Ureter (tissue), 1 donor: Measurements from ENCODE around the gene PHAF1. TPM values are rescaled to one million over a fixed set of nuclear protein-coding genes. Genes with fewer than 3 reads are reported as not detected.
A peak's percentile ranks its signal among the peaks of the same experiment; 100 is the strongest.

Source experiments
- DNase-seq: peaks from one replicate; pipeline ENCODE4 v3.0.0-alpha.2; 2020; ENCODE audit warnings: low spot score
- total RNA-seq: library from RNA; stranded (reverse); gene quantifications from one replicate; pipeline ENCODE4 v1.2.4, GENCODE V29; 2023
- donor health status: DM: yes; HTN: yes; CAD: no.

PHAF1 gene
- total RNA-seq, 1 donor from 2014 or later: 19.4 TPM

- no peak for DNase-seq
These were observed 37.8 kb downstream of the PHAF1 start for GRCh38 chr16:67147437-67148140.

DNA sequence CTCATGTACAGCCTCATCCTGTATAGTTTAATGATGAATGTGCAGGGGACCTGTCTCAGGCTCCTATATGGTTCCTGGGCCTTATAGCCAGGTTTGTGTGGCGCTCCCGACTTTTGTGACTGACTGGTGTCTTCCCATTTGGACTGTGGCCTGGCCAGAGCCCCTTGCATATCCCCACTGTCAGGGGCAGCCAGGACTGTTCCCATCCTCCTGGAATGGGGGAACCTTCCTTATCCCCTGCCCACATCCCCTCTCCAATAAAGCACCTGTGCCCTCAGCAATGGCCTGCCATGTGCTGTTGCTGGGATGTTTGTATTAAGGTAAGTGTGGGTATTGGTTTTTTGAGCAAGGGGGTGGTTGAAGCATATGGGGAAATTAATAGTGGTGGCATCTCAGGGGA is 38.5 kb downstream of the PHAF1 start:
- DNase-seq: no peak

- DNase-seq: no peak
These were observed 39.0 kb downstream of the PHAF1 start for GRCh38 chr16:67148656-67149275.

DNA sequence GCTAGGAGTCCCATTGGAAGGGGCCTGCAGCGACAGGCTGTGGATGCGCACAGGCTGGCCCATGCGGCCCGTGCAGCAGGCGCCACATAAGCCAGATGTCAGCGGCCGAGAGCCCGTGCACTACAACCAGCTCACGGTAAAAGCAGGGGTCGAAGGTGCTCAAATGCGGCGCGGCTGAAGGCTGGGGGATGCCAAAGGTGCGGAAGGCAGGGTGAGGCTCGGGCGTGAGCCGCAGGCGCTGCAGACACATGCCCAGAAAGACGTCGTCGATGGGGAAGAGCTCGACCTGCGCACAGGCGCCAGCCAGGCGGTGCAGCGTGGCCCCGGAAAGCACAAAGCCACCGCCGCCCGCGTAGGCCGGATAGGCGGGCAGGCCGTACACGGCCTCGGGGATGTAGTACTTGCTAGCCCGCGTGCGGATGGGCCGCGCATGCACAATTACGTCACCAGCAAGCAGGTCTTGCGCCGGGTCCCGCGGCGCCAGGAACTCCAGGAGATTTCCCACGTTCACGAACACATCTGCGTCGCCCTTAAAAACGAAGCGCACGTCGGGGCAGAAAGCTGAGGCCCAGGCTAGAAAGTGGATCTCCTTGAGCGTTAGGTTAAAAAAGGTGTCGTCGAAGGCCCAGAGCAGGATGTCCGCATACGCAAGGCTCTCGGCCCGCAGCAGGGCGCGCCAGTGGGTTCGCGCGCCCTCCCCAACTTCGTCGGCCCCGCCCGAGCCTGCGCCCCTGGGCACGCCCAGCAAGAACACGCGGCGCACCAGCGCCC is 39.7 kb downstream of the PHAF1 start:
- DNase-seq: no peak

DNA sequence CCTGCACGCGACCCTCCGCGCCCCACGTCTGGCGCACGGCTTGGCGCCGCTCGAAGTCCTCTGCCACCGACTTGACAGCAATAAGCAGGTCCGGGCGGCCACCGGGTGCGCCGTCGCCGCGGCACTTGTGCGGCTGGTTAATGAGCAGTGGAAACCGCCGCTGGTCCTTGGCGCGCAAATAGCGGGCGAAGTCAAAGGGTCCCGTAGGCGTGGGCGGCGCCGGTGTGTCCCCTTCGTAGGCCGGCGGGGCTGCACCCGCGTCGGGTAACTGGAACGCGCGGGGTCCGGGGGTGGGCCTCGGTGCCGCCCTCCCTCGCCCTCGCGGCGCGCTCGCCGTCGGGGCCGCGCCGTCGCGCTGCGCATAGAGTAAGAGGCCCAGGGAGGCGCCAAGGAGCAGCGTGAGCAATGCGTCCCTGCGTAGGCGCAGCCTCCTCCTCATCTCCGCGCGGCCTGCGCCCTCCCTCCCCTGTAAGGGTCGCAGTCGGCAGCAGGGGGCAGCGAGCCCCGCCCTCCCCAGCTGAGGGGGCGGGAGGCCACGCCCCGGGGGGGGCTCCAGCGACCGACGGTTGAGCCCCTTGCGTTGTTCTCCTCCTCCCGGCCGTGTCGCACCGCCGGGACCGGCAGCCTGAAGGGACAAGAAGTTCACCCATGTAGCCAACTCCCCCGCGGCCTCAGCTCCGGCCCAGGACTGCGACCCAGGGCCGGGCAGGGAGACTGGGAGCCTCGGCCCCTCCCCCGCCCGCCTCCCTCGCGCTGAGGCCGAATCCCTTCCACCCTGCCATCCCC is 40.5 kb downstream of the PHAF1 start:
- no peak for DNase-seq

DNA sequence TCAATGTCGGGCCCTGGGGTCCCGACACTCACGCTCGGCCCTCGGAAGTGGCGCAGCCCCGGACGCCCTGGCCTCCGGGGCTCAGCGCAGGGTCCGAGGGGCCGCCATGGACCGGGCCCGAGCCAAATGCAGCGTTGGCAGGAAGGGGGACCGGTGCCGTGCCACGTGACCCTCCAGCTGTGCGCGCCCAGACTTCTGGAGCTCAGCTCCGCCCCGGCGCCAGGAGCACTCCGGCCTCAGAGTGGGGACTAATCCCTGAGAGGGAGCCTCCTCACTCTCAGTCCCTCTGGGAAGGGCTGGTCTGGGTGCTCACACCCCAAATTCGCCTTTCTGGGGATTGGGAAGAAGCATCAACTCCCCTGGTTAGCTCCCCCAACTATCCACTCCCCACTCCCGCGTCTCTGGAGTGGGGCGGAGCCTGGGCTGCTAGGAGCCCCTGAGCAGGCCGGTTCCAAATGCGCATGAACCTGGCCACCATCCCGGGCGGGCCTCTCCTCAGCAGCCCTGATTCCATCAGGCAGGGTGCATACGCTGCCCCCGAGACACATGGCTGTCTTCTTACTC is 41.2 kb downstream of the PHAF1 start, which contains the start of gene B3GNT9:
TSS of gene B3GNT9 (minus strand) at position 166 of the 564 bp plus-strand sequence. CDS start 513 bp downstream, outside the sequence.
- DNase-seq: peak; percentile 80

DNA sequence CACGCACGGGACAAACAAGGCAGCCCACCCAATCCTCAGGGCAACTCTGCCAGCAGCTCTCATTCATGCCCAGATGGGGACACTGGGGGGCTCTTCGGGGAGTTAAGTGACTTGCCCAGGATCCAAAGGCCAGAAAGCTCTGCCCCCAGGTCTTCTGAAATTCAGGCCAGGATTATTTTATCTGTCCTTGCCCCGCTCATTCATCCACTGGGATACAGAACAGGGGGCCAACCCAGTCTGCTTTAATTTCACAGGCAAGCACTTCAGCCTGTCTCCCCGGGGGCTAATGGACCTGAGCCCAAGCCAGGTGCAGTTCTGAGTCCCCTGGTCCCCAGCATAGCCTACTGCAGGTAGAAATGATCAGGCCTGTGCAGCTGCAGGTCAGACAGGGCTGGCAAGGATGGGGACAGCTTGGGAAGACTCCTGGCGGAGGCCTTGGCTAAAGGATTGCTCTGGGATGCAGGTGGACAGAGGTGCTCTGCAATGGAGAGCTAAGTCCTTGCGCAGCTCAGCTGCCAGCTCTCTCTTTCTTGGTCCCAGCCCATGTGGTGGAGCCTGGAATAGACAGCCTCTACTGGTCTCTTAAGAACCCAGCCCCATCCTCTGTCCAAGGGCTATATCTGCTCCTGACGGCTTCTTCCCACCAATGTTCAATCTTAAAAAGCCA is 41.8 kb downstream of the PHAF1 start:
- DNase-seq: no peak

DNA sequence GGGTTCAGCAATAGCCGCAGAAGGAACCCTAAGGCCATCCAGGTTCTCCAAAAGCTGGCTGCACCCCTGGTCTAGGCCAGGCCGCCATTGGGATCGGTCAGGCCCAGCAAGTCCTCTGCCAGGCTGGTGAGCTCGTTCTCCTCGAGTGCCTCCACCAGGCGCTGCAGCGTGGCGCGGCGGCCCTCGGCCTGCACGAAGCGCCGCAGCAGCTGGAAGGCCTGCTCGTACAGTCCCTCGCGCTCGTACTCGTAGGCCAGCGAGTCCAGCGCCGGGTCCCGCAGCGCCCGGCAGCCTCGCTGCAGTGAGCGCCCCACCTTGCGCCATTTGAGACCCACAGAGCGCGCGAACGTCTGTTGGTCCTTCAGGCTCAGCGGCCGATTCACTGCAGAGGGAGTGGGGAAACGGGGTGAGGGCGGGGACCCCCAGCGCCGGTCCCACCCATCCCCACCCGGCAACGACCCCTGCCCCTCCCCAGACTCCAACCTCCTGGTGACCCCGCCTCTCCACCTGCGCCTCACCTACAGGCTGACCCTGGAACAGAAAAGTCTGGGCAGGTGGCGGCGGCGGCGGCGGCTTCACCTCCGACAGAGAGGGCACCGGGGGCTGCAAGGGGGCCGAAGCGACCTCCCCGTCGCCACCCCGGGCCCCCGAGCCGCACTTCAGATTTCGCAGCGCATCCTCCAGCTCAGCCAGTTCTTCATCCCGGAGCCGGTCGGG is 45.0 kb downstream of the PHAF1 start:
- no peak for DNase-seq

- DNase-seq: no peak
These were observed 45.8 kb downstream of the PHAF1 start for GRCh38 chr16:67155295-67156142.

- DNase-seq: no peak
These were observed 46.6 kb downstream of the PHAF1 start for GRCh38 chr16:67156143-67156844.

GRCh38 chr16:67157106-67157748 is 47.5 kb downstream of the PHAF1 start:
- no peak for DNase-seq

DNA sequence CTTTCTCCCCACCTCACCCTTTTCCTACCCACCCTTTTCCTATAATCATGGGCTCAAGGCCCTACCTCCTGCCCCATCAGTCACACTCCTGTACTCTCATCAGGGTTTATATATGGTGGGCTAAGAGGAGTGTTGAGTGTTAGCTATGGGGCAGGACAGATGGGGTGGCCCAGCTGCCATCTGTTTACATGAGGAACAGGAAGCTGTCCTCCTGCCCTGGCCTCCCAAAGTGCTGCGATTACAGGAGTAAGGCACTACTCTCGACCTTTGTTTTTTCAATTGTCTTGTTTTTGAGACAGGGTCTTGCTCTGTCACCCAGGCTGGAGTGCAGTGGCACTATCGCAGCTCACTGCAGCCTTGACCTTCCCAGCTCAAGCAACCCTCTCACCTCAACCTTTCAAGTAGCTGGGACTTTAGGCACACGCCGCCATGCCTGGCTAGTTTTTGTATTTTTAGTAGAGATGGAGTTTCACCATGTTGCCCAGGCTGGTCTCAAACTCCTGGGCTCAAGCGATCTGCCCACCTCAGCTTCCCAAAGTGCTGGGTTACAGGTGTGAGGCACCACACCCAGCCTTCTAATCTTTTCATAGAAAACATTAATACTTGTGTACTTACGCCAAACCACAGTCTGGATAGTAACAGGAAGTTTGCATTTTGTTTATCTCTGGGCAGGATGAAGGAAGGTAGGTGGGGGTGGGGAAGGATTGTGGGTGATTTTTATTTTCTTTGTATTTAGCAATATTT is 48.3 kb downstream of the PHAF1 start:
- no peak for DNase-seq

DNA sequence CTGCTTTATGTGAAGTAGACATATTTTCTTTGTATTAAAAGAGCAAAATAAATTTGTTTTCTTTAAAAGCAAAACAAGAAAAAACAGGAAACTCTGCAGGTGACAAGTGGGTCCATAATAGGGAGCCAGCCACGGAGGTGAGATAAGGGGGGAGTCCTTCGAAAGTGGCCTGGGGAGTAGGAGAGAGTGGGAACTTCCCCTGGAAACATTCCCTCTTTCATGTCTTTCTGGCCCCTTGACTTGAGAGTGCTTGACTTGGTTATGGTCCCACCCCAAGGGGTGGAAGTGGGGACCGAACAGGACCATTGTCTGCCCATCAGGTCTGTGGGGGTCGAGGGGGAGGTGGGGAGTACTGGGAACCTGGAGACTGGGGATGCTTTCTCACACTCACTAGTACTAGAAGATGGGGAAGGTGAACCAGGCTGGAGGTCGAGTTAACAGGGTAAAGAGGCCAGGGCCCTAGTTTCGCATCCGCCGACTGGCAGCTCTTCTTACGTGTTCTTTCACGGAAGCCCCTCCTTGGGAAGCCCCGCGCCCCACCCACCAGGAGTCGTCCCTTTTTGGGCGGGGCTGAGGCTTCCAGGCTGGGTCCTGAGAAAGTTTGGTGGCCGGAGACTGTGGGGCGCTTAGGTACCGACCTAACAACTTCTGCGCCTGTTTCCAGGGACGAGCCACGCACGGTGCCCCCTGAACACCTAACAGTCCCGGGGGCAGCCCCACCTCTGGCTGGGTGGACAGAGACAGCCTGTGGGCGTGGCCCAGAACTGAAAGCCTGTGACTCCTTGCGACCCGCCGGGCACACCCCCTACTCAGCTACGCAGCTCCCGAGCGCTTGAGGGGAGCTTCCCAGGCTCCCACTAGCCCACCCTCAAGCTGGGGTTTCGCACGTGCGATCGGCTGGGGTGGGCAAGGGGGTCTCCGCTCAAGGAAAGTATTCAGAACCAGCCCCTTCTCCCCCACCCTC is 49.2 kb downstream of the PHAF1 start:
- no peak for DNase-seq

DNA sequence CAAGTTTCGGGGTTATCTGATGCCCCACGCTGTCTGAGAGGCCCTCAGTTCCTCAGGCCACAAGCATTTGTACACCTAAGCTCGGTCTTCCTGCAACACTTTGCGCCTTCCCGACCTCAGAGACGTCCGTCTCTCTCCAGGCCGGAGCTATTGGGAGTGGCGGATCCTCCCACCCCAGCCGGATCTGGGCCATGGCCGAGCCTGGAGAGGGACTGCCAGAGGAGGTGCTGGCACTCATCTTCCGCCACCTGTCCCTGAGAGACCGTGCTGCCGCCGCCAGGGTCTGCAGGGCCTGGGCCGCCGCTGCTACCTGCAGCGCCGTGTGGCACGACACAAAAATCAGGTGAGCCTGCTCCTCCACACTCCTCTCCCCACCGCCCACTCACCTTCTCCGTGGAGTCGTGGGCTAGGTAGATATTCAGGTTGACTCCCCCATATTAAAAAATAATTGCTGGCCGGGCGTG is 51.9 kb downstream of the PHAF1 start:
- no peak for DNase-seq

DNA sequence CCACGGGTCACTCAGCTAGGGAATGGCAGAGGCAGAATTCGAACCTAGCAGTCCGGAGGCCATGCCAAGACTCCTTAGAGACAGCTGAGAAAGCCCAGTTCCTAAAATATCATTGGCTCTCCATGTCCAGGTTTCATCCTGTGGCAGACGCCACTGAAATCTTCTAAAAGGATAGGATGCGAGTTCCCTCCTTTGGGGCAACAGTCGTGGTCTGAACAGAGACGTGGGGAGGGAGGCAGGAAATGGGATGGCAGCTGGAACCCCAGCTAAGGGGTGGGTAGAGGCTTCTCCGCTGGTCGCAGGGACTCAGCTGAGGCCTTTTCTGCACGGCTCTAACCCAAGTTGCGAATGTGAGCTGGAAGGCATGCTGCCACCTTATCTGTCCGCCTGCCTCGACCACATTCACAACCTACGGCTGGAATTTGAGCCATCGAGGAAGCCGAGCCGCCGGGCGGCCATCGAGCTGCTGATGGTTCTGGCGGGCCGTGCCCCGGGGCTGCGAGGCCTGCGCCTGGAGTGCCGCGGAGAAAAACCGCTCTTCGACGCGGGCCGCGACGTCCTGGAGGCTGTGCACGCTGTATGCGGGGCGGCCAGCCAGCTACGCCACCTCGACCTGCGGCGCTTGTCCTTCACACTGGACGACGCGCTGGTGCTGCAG is 52.9 kb downstream of the PHAF1 start:
- peak; percentile 43 for DNase-seq
